Activated CD4-positive, alpha-beta T cell treated with anti-CD3 and anti-CD28 coated beads for 24 hours (primary cell): ENCODE results near the gene TRAPPC11.
"Not testable (repeated sequence)": the region's sequence is repeated elsewhere in the genome, so short reads cannot be mapped to it uniquely, and the experiment has no call there.

Experiments
- DNase-seq, 2 donors: peaks; one replicate each; pipeline ENCODE4 v3.0.0-alpha.2; 2020; ENCODE audit warnings: low read depth in 2 of 2

The TRAPPC11 gene

GRCh38 chr4:183721207-183722081 is 62.4 kb downstream of the TRAPPC11 start:
- DNase-seq: peak in 1 of 2 donors; percentile 19

- peak in 1 of 2 donors; percentile 13 for DNase-seq
These were observed 63.9 kb downstream of the TRAPPC11 start for GRCh38 chr4:183722731-183723560.

GRCh38 chr4:183723561-183724228 is 64.6 kb downstream of the TRAPPC11 start:
- no peak for DNase-seq

GRCh38 chr4:183725585-183725984 is 66.5 kb downstream of the TRAPPC11 start:
- DNase-seq: not testable (repeated sequence)

- DNase-seq: no peak
These were observed 68.4 kb downstream of the TRAPPC11 start for GRCh38 chr4:183727482-183727881.

- DNase-seq: no peak
These were observed 69.4 kb downstream of the TRAPPC11 start for GRCh38 chr4:183728223-183729068.

GRCh38 chr4:183729069-183729406 is 69.9 kb downstream of the TRAPPC11 start:
- DNase-seq: no peak

GRCh38 chr4:183729430-183730328 is 70.6 kb downstream of the TRAPPC11 start:
- no peak for DNase-seq

- no peak for DNase-seq
These were observed 73.2 kb downstream of the TRAPPC11 start for GRCh38 chr4:183732296-183732695.

- no peak for DNase-seq
These were observed 74.1 kb downstream of the TRAPPC11 start for GRCh38 chr4:183733181-183733580.

- no peak for DNase-seq
These were observed 79.1 kb downstream of the TRAPPC11 start for GRCh38 chr4:183738081-183738673.

- no peak for DNase-seq
These were observed 79.9 kb downstream of the TRAPPC11 start for GRCh38 chr4:183738961-183739360.

- DNase-seq: no peak
These were observed 87.5 kb downstream of the TRAPPC11 start for GRCh38 chr4:183746305-183747229.

GRCh38 chr4:183747380-183747779 is 88.3 kb downstream of the TRAPPC11 start:
- no peak for DNase-seq

GRCh38 chr4:183747931-183748670 is 89.0 kb downstream of the TRAPPC11 start:
- DNase-seq: no peak

- DNase-seq: no peak
These were observed 92.0 kb downstream of the TRAPPC11 start for GRCh38 chr4:183751106-183751505.

- DNase-seq: no peak
These were observed 96.5 kb downstream of the TRAPPC11 start for GRCh38 chr4:183755596-183755995.

GRCh38 chr4:183757060-183757459 is 98.0 kb downstream of the TRAPPC11 start:
- no peak for DNase-seq
